Measurements from ENCODE around the gene DYNLT1.

Gene DYNLT1

GRCh38 chr6:158669145-158670035, 24.8 kb upstream of the DYNLT1 start:
- TF ChIP-seq GATA2 (IDR thresholded peaks at IDR 0.05; ENCODE audit: low read depth, low read length): no peak
- no peak for TF ChIP-seq GATA3 (IDR thresholded peaks at IDR 0.05; ENCODE audit: low read depth, low read length)

GRCh38 chr6:158668707-158669103, 24.2 kb upstream of the DYNLT1 start:
- TF ChIP-seq GATA3 (IDR thresholded peaks at IDR 0.05; ENCODE audit: low read depth, low read length) (no peak), GATA2 (IDR thresholded peaks at IDR 0.05; ENCODE audit: low read depth, low read length) (no peak)

DNA sequence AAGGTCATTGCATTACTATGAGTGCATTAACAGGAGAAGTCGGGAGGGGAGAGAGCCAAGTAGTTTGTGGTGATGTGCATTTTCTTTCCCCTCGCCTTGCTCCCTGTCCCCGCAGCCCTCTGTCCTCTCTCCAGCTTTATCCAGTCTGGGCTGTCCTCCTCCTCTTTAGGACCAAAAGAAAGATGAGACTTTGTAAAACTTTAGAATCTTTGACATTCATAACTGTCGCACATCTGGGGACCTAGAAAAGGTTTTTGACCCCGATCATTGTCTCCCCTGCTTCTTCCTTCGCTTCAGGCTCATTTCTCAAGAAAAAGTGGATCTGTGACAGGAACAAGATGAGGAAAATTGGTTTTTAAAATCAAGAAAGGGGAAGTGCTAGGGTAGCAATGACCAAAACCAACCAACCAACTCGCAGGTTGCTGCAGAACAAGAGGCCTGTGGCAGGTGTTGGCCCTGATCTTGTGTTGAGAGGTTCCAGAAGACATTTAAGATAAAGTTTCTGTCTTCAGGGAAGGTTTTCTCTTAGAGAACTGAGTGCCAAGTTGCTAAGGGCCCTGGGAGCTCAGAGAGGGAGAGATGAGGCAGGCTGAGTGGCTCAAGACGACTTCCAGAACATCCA, 22.9 kb upstream of the DYNLT1 start:
- TF ChIP-seq GATA3 (IDR thresholded peaks at IDR 0.05; ENCODE audit: low read depth, low read length) (no peak), GATA2 (IDR thresholded peaks at IDR 0.05; ENCODE audit: low read depth, low read length) (no peak)

- TF ChIP-seq GATA2 (IDR thresholded peaks at IDR 0.05; ENCODE audit: low read depth, low read length): no peak
- TF ChIP-seq GATA3 (IDR thresholded peaks at IDR 0.05; ENCODE audit: low read depth, low read length): no peak
Observed at GRCh38 chr6:158666628-158667359, 22.3 kb upstream of the DYNLT1 start.

DNA sequence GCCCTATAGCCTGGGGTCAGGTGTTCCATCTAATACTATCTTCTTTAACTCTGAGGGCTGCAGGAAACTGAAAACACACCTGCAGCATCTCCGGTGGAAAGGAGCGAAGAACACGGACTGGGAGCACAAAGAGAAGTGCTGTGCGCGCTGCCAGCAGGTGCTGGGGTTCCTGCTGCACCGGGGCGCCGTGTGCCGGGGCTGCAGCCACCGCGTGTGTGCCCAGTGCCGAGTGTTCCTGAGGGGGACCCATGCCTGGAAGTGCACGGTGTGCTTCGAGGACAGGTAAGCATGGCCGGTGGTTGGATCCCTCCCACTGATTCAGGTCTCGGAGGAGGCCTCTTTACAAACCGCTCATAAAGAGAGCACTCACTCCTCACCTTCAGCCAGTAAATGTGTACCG, 20.8 kb upstream of the DYNLT1 start:
- no peak for TF ChIP-seq GATA2 (IDR thresholded peaks at IDR 0.05; ENCODE audit: low read depth, low read length)
- TF ChIP-seq GATA3 (IDR thresholded peaks at IDR 0.05; ENCODE audit: low read depth, low read length): no peak

DNA sequence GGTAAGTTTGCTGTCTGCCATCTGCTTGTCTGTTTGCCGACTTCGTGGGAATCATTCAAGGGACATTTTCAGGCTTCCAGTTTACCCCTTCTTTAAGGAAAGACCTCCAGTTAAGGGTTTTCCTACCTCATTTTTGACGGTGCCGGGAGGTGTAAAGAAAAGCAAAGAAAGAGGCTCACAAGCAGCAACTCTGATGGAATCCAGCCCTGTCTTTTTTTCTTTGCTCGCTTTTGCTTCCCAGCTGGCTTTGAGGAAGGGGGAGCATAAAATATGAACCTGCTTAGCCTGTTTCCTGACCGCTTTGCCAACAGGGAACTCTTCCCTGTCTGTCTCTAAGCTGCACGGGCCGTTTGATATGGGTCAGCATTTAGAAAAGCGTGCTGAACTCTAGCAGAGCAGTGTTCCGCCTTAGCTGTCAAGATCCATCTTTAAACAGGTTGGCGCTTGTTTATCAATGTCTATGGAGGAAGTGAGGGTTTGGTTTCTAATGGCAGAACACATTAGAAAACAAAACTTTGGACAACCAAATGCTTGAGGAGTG, 19.2 kb upstream of the DYNLT1 start:
- TF ChIP-seq GATA2 (IDR thresholded peaks at IDR 0.05; ENCODE audit: low read depth, low read length) (no peak), GATA3 (IDR thresholded peaks at IDR 0.05; ENCODE audit: low read depth, low read length) (no peak)

DNA sequence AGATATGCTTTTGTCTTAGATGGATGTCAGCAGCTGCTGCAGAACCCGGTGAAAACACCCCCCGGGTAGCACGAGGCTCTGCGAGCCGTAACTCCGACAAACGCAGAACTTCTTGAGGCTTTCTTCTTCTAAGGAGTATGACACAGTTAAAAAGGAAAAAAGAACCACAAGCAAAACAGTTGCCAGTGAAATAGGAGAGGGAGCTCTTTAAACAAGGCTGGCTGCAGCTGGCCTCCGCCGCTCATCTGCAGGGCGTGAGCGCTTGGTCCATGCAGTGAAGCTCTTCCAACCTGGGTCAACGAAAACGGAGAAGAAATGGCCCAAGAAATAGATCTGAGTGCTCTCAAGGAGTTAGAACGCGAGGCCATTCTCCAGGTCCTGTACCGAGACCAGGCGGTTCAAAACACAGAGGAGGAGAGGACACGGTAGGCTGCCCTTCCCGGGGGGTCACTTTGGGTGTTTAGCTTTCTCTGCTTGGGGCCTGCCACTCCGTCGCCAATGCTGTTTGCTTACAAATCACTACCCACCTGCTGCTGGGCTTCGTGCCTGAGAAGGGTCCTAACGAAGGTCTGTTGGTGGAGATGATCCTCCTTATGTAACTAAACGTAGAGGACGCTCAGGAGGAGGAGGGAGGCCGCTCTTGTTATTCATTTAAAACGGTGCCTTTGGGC, 18.5 kb upstream of the DYNLT1 start:
- TF ChIP-seq GATA3 (IDR thresholded peaks at IDR 0.05; ENCODE audit: low read depth, low read length) (no peak), GATA2 (IDR thresholded peaks at IDR 0.05; ENCODE audit: low read depth, low read length) (no peak)

- no peak for TF ChIP-seq GATA3 (IDR thresholded peaks at IDR 0.05; ENCODE audit: low read depth, low read length)
- no peak for TF ChIP-seq GATA2 (IDR thresholded peaks at IDR 0.05; ENCODE audit: low read depth, low read length)
Observed at GRCh38 chr6:158662607-158662953, 18.0 kb upstream of the DYNLT1 start.

DNA sequence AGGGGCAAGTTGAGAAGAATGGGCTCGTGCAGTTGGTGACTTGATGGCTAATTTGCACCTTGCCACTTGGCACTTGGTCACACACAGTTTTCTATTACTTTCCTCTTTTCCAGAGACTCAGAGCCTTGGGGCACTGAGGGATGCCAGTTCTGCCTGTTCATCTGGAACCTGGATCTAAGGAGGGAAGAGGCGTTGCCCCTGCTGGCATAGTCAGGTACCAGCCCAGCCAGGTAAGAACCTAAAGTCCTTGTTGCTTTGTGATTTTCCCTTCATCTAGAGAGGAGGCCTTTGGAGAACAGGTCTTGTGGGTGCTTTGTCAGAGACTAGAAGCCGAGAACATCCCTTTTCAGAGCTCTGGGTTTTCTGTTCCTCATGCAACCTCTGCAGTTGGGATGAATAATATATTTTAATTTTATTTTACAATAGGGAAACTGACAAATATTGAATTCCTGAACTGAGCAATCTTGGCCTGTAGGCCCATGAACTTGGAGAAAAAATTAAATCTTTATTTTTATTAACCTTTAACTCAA, 16.7 kb upstream of the DYNLT1 start:
- TF ChIP-seq GATA3 (IDR thresholded peaks at IDR 0.05; ENCODE audit: low read depth, low read length) (no peak), GATA2 (IDR thresholded peaks at IDR 0.05; ENCODE audit: low read depth, low read length) (no peak)

DNA sequence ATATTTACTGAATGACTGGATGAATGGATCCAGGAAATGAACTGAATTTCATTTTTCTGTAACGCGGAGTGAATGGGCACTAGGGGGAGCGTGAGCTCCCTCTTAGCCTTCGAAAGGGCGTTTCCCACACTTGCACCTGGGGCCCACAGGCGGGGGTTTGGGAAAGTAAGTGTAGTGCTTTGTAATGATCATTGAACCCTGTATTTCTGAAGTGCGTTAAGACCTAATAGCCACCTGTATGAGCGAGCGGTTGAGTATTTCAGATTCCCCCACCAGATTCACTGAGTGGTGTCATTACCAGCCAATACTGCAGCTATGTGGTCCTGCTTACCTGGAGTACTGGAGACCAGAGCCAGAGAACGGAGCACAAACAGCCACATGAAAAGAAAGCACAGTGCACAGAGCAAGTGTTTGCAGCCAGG, 15.8 kb upstream of the DYNLT1 start:
- TF ChIP-seq GATA2 (IDR thresholded peaks at IDR 0.05; ENCODE audit: low read depth, low read length): no peak
- no peak for TF ChIP-seq GATA3 (IDR thresholded peaks at IDR 0.05; ENCODE audit: low read depth, low read length)

DNA sequence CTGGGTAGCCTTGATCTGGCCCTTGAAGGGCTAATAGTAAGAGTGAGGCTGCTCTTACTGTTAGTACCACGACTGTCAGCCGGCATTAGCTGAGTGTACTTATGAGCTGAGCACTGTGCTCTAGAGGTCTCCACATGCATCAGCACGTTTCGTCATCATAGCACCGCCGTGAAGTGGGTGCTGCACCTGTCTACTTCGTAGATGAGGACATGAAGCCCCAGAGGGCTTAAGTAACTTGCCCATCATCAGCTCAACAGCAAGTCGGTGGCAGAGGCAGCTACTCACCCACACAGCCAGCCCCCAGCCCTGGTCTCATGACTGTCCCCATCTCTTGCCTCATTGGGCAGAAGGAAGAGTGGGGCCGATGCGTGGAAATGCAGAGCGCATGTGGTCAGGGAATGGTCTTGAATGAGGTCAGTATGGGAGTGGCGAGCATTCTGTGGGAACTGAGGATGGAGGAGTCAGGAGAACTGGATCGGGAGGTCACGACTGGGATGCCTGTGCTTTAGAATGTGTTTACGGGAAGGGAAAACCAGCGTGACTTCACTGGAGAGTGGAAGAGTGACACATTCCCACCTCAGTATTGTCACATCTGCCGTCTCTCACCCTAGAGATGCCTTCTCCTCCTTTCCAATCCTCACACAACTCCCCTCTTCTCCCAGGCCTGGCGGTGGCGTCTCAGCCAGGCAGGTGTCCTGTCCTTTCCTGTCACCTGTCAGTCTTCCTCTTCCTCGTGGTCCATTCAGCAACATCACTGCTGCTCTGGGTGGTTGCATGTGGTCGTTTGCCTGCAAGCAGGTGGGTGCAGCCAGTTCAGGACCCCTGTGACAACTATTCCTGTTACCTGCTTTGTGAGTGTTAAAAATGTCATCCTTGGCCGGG, 11.3 kb upstream of the DYNLT1 start:
- TF ChIP-seq GATA2 (IDR thresholded peaks at IDR 0.05; ENCODE audit: low read depth, low read length) (no peak), GATA3 (IDR thresholded peaks at IDR 0.05; ENCODE audit: low read depth, low read length) (no peak)

DNA sequence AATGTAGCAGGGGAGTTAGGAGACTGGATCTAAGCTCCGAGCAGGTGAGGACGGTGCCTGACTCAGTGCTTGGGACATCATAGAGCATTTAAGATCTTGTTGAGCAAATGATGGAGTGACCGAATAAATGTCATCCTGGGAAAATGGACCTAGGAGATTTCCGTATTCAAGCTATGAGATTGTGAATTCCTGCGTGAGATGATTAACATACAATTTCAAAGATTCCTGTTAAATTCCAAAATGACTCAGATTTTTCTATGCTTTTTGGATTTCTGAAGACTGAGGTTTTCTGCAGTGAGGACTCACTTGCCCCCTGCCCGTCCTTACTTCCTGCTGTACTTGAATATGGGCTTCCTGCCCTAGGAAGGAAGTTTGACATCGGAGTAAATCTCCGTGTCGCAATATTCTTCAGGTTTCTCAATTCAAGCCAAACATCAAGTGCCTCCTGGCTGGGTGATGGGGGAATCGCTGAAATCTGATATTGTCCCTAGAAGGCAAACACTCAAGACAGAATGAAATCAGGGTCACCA, 10.5 kb upstream of the DYNLT1 start:
- no peak for TF ChIP-seq GATA3 (IDR thresholded peaks at IDR 0.05; ENCODE audit: low read depth, low read length)
- no peak for TF ChIP-seq GATA2 (IDR thresholded peaks at IDR 0.05; ENCODE audit: low read depth, low read length)

Data from SH-SY5Y (cell line).